ENCODE results near the gene GPR31.

Gene GPR31

GRCh38 chr6:167154291-167154690 lies 3.5 kb downstream of the GPR31 start (continued):
- TF ChIP-seq PRDM10 (tag by site-specific recombination; IDR thresholded peaks at IDR 0.05) (no peak), ZNF266 (tag by site-specific recombination; IDR thresholded peaks at IDR 0.05; ENCODE audit: low read depth) (no peak), ZBTB8A (tag by site-specific recombination; IDR thresholded peaks at IDR 0.05) (no peak), KLF7 (tag by site-specific recombination; IDR thresholded peaks at IDR 0.05; ENCODE audit: borderline replicate concordance) (no peak)

- Histone ChIP-seq H3K4me1 (ENCODE audit: control insufficient read depth, insufficient read depth, low read length) (no peaks in the 10 kb centered on the region), H3K9me3 (ENCODE audit: control insufficient read depth, insufficient read depth, low read depth, low read length) (no peaks in the 10 kb centered on the region), H3K27ac (ENCODE audit: extremely low read depth, low read depth, low read length) (no peak overlapping the region), H3K4me3 (ENCODE audit: low read depth, low read length) (no peak overlapping the region), H3K36me3 (ENCODE audit: control insufficient read depth in 2 of 2, insufficient read depth in 1 of 2, low read length in 2 of 2) (no peaks in the 10 kb centered on the region)
- ChIA-PET POLR2A (no interaction called here), CTCF (no interaction called here)
- no peak for TF ChIP-seq ZNF791 (tag by site-specific recombination; IDR thresholded peaks at IDR 0.05)
- TF ChIP-seq ZNF610 (tag by site-specific recombination; IDR thresholded peaks at IDR 0.05; ENCODE audit: borderline replicate concordance) = no peak
- no peak for TF ChIP-seq ZNF629 (tag by site-specific recombination; IDR thresholded peaks at IDR 0.05)
- TF ChIP-seq SP3 (tag by site-specific recombination; IDR thresholded peaks at IDR 0.05) = no peak
- TF ChIP-seq, protein P1, sequence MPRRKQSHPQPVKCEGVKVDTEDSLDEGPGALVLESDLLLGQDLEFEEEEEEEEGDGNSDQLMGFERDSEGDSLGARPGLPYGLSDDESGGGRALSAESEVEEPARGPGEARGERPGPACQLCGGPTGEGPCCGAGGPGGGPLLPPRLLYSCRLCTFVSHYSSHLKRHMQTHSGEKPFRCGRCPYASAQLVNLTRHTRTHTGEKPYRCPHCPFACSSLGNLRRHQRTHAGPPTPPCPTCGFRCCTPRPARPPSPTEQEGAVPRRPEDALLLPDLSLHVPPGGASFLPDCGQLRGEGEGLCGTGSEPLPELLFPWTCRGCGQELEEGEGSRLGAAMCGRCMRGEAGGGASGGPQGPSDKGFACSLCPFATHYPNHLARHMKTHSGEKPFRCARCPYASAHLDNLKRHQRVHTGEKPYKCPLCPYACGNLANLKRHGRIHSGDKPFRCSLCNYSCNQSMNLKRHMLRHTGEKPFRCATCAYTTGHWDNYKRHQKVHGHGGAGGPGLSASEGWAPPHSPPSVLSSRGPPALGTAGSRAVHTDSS (tag by site-specific recombination; IDR thresholded peaks at IDR 0.05) = no peak
- TF ChIP-seq ZSCAN4 (tag by site-specific recombination; IDR thresholded peaks at IDR 0.05) = no peak
- no peak for TF ChIP-seq RBAK (tag by site-specific recombination; IDR thresholded peaks at IDR 0.05)
- no peak for TF ChIP-seq ZNF501 (tag by site-specific recombination; IDR thresholded peaks at IDR 0.05)
- TF ChIP-seq BCL11B (tag by site-specific recombination; IDR thresholded peaks at IDR 0.05; ENCODE audit: low read depth) = no peak
- no peak for TF ChIP-seq ZNF114 (tag by site-specific recombination; IDR thresholded peaks at IDR 0.05)
- TF ChIP-seq ZNF621 (tag by site-specific recombination; IDR thresholded peaks at IDR 0.05) = no peak
- no peak for TF ChIP-seq ZNF544 (tag by site-specific recombination; IDR thresholded peaks at IDR 0.05)
- TF ChIP-seq ZNF473 (tag by site-specific recombination; IDR thresholded peaks at IDR 0.05) = no peak
- TF ChIP-seq ZNF707 (tag by site-specific recombination; IDR thresholded peaks at IDR 0.05) = no peak
- no peak for TF ChIP-seq ZNF354C (tag by site-specific recombination; IDR thresholded peaks at IDR 0.05; ENCODE audit: borderline replicate concordance, low read depth)
- no peak for TF ChIP-seq GLI2 (tag by site-specific recombination; IDR thresholded peaks at IDR 0.05; ENCODE audit: borderline replicate concordance, low read depth)
- TF ChIP-seq ZFP41 (tag by site-specific recombination; IDR thresholded peaks at IDR 0.05; ENCODE audit: borderline replicate concordance) = no peak
Measured at GRCh38 chr6:167153521-167153959, 4.2 kb downstream of the GPR31 start.
